Panc1 (cell line): ENCODE measurements around the gene RPL18. TPM values are rescaled to one million over a fixed set of nuclear protein-coding genes. Genes with fewer than 3 reads are reported as not detected.

Source experiments
- ATAC-seq: fragments of 200-7000 bp; cut with Tn5 transposase; 2 replicates; pipeline ENCODE4 v1.9.1; 2020; ENCODE audit warnings: mild to moderate bottlenecking, moderate library complexity
- BruUV-seq: library from RNA; stranded (reverse); fragments of 400-500 nt; replicated peaks from 2 replicates; lab custom pipeline; 2021; lab: Mats Ljungman, UMichigan
- CTCF ChIA-PET: fragments of 300-600 bp; sonication (Branson Sonifier 250); formaldehyde crosslinking; loops from one replicate; lab custom pipeline; 2022; ENCODE audit warnings: antibody characterized with exemption; lab: Charles Lee
- POLR2A ChIA-PET: fragments of 300-600 bp; sonication (Branson Sonifier 250); formaldehyde crosslinking; loops from one replicate; lab custom pipeline; 2022; ENCODE audit warnings: antibody characterized with exemption; lab: Charles Lee
- DNase-seq: peaks from one replicate; pipeline ENCODE4 v3.0.0-alpha.2; 2010; ENCODE audit warnings: low read depth, low spot score
- H3K27ac ChIP-seq: 2 replicates; pipeline ENCODE4 v1.5.1; 2011; ENCODE audit warnings: mild to moderate bottlenecking, low read length, inconsistent platforms
- H3K27me3 ChIP-seq: fragments of 200-500 bp; sonication (Bioruptor generic); 2 replicates; pipeline ENCODE4 v1.6.0; 2014; ENCODE audit warnings: low read length, inconsistent platforms; ENCODE audit not compliant: control insufficient read depth, insufficient read depth
- H3K36me3 ChIP-seq: fragments of 200-500 bp; sonication (Bioruptor generic); 2 replicates; pipeline ENCODE4 v1.5.1; 2014; ENCODE audit warnings: inconsistent platforms, mild to moderate bottlenecking, low read length, moderate library complexity; ENCODE audit not compliant: control insufficient read depth, insufficient read depth
- H3K4me1 ChIP-seq: 2 replicates; pipeline ENCODE4 v1.5.1; 2011; ENCODE audit warnings: inconsistent platforms, mild to moderate bottlenecking, low read length, moderate library complexity; ENCODE audit not compliant: control insufficient read depth, insufficient read depth
- H3K4me3 ChIP-seq, 2 experiments: 2 replicates each; pipeline ENCODE4 v1.5.1; 2011 to 2012; ENCODE audit warnings: low read depth in 2 of 2, low read length in 2 of 2, mild to moderate bottlenecking in 2 of 2, inconsistent platforms in 1 of 2, moderate library complexity in 1 of 2
- H3K9me3 ChIP-seq: fragments of 200-500 bp; sonication (Bioruptor generic); 2 replicates; pipeline ENCODE4 v1.5.1; 2014; ENCODE audit warnings: low read depth, mild to moderate bottlenecking, inconsistent platforms, low read length, moderate library complexity; ENCODE audit not compliant: control insufficient read depth, insufficient read depth
- CTCF ChIP-seq: fragments of 450-650 bp; IDR thresholded peaks from 2 replicates; pipeline ENCODE4 v1.5.1; 2017; ENCODE audit warnings: mild to moderate bottlenecking
- POLR2AphosphoS5 ChIP-seq: IDR thresholded peaks from 2 replicates; pipeline ENCODE4 v1.6.1; 2012; ENCODE audit warnings: mild to moderate bottlenecking, low read depth, low read length, moderate library complexity
- REST ChIP-seq, 2 experiments: IDR thresholded peaks; 2 replicates each; pipeline ENCODE4 v1.6.1; 2011 to 2012; ENCODE audit warnings: low read depth in 2 of 2, control low read depth in 1 of 2, low read length in 1 of 2, mild to moderate bottlenecking in 1 of 2, moderate library complexity in 1 of 2; ENCODE audit not compliant: insufficient read depth in 1 of 2
- SIN3A ChIP-seq: IDR thresholded peaks from 2 replicates; pipeline ENCODE4 v1.6.1; 2012; ENCODE audit warnings: low read depth, mild to moderate bottlenecking, low read length, moderate library complexity, borderline replicate concordance; ENCODE audit not compliant: insufficient read depth
- TCF7L2 ChIP-seq: IDR thresholded peaks from 2 replicates; pipeline ENCODE4 v1.6.1; 2011; ENCODE audit warnings: mild to moderate bottlenecking, low read depth, low read length, inconsistent platforms
- in situ Hi-C: cut with HindIII; loops from 2 replicates; pipeline ENCODE4 v1.10.0; 2016; ENCODE audit warnings: low sequenced_read_pairs, low pct_unique_long_range_greater_than_20kb
- intact Hi-C: fragments of 100-400 bp; cut with micrococcal nuclease; formaldehyde crosslinking; loops from one replicate; pipeline ENCODE4 v1.10.0; 2022; ENCODE audit not compliant: unreplicated experiment
- total RNA-seq: library from RNA; stranded (reverse); gene quantifications from one replicate; pipeline ENCODE4 v1.2.1, GENCODE V29; 2021; ENCODE audit not compliant: unreplicated experiment

Gene RPL18
- total RNA-seq, 1 experiment from 2014 or later = 670 TPM

- Histone ChIP-seq H3K27me3 (no peaks in the 10 kb centered on the region), H3K4me3 (no peak overlapping the region), H3K36me3 (no peaks in the 10 kb centered on the region), H3K9me3 (no peaks in the 10 kb centered on the region), H3K4me1 (no peaks in the 10 kb centered on the region), H3K27ac (no peak overlapping the region)
- in situ Hi-C loops = no loop called here
- TF ChIP-seq CTCF = no peak
- no peak for TF ChIP-seq TCF7L2
- TF ChIP-seq REST (IDR thresholded peaks at IDR 0.05; ENCODE audit: insufficient read depth in 1 of 2, low read depth in 2 of 2, low read length in 1 of 2) = no peak
- TF ChIP-seq POLR2AphosphoS5 = no peak
- TF ChIP-seq SIN3A = no peak
- intact Hi-C loops = no loop called here
- DNase-seq (no peak), ATAC-seq (no peak)
- ChIA-PET CTCF (no interaction called here), POLR2A (no interaction called here)
- no TSS peak for BruUV-seq
These were observed 18.1 kb downstream of the RPL18 start for GRCh38 chr19:48600679-48601417.

- intact Hi-C loops = no loop called here
- DNase-seq (no peak), ATAC-seq (no peak)
- Histone ChIP-seq H3K4me1 (no peaks in the 10 kb centered on the region), H3K9me3 (no peaks in the 10 kb centered on the region), H3K4me3 (no peak overlapping the region), H3K36me3 (no peaks in the 10 kb centered on the region), H3K27me3 (no peaks in the 10 kb centered on the region), H3K27ac (no peak overlapping the region)
- CTCF ChIA-PET = no interaction called here
- TF ChIP-seq POLR2AphosphoS5 (no peak), REST (IDR thresholded peaks at IDR 0.05; ENCODE audit: insufficient read depth in 1 of 2, low read depth in 2 of 2, low read length in 1 of 2) (no peak)
- BruUV-seq = no TSS peak
- POLR2A ChIA-PET = no interaction called here
- in situ Hi-C loops = no loop called here
These were observed 19.8 kb downstream of the RPL18 start for GRCh38 chr19:48598996-48599700.
